Frontal cortex (tissue), 4 donors: ENCODE results near the gene AXIN1. TPM values are rescaled to one million over a fixed set of nuclear protein-coding genes. Genes with fewer than 3 reads are reported as not detected.
"Not testable (repeated sequence)": the region's sequence is repeated elsewhere in the genome, so short reads cannot be mapped to it uniquely, and the experiment has no call there.

Source experiments
- DNase-seq, 2 donors: peaks; one replicate each; pipeline ENCODE4 v3.0.0; 2012; ENCODE audit warnings: low spot score in 2 of 2
- FAIRE-seq: peaks from 2 replicates; lab custom pipeline; 2012; peaks lifted over from hg19 to GRCh38; lab: Jason Lieb, UNC
- total RNA-seq: library from RNA; depleted of rRNA; stranded (reverse); fragments of >200 nt; gene quantifications from one replicate; pipeline ENCODE4 v1.2.3, GENCODE V29; 2014
- donor health status: control.
- donor health status: control.
- donor health status: control.

The AXIN1 gene
- total RNA-seq, 1 donor from 2014 or later, result 24.5 TPM

DNA sequence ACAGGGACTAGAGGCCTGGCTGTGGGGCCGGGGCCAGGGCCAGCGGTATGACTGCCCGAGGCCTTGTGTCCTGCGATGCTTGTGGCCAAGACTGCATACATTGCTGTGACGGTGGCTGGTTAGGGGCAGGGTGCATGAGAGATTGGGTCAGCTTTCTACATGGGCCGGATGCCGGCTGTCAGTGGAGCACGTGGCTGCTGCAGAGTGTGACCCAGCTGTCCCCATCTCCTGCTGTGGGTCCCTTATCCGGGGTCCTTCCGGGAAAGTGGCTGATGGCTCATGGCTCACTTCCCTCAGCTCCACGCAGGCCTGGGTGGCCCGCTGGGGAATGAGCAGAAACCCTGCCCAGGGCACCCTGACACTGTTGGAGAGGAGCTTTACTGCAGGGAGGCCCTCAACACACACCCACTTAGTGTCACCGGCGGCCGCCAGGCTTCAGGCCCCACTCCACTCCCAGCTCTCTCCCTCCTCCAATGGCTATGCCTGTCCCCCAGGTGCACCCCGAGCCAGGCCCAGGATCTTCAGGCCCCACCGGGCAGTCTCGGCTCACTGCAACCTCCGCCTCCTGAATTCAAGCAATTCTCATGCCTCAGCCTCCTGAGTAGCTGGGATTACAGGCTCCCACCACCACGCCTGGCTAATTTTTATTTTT is 76.0 kb downstream of the AXIN1 start:
- DNase-seq, result no peak
- no peak for FAIRE-seq

DNA sequence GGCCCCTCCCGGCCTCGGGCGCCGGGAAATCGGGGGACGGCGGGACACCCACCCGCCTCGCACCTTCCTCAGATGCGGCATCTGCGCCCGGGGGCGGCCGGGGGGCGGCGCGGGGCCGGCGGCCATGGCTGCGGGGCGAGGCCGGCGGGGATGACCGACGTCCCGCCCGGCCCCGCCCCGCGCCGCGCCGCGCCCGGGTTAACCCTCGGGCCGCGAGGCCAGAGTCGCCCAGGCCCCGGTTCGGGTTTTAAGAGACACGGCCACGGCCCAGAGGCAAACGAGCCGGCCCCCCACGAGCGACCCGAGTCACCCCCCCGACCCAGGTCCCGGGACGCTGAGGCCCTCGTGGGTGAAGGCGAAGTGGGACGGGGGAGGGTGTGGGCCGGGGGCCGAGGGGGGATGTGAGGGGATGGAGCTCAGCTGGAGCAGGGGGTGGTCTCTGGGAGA is 76.7 kb downstream of the AXIN1 start, which contains the start of gene RGS11:
RGS11 (minus strand) TSS at position 159 of the 447 bp plus-strand sequence; CDS start at position 126, 33 bp downstream.
- DNase-seq (peak in 1 of 2 donors; percentile 43), FAIRE-seq (no peak)

DNA sequence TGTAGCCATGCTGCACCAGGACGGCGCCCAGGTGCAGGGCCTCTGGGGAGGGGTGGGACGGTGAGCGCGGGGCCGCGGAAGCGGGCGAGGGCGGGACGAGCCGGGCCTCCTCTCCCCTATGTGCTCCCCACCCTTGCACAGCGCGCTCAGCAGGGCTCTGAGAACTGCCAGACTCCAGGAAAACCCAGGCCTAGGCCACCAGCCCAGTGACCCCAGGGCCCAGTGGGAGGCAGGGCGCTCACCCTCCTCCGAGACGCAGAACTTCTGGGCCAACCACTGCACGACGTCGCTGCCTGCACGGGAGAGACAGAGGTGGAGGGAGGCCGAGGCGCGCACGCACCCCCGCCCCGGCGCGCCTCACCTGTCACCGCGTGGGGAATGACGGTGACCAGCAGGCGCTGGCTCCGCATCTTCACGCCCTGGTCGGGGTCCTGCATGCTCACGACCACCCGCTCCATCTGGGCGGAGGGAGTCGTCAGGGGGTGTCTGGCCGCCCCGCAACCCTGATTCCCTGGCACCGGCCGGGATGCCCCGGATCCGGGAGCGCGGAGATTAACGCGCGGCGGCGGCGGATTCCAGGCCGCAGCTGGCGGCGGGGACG is 77.4 kb downstream of the AXIN1 start:
- no peak for FAIRE-seq
- DNase-seq, result peak; percentile 61 to 64

DNA sequence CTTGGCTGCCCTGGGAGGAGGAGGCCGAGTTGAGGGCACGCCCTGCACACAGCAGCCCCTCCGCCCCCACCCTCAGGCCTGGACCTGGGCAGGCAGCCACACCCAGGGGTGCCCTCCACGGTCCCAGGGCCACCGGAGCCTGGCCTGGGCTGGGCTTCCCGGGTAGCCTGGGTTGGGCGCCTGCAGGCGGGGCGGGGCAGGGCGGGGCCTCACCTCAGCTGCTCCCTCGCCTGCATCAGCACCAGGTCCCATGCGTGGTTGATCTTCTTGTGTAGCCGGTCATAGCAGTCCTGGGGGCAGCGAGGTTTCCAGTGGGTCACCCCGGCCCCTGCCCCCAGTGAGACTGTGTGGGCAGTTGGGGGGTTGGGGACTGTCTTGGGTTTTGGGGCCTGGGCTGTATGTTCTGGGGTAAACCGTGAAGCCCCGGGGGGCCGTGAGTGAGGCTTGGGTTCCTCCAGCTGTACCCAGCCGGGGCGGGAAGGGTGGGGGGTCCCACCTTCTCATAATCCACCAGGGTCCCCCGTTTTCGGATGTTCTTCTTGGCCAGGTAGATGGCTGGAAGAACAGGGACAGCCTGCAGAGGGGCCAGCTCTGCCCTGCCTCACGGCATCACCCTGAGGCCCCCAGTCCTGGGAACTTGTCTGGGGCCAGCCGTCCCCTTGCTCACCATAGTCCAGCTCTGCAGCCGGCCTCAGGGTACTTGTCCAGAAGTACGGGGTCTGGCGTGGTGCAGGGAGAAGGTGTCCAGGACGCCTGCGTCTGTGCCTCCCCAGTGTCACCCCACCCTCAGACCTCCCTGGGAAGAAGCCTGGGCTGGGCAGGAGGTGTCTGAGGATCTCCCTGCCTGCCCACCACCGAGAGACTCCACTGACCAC is 78.7 kb downstream of the AXIN1 start:
- FAIRE-seq (no peak), DNase-seq (no peak)

DNA sequence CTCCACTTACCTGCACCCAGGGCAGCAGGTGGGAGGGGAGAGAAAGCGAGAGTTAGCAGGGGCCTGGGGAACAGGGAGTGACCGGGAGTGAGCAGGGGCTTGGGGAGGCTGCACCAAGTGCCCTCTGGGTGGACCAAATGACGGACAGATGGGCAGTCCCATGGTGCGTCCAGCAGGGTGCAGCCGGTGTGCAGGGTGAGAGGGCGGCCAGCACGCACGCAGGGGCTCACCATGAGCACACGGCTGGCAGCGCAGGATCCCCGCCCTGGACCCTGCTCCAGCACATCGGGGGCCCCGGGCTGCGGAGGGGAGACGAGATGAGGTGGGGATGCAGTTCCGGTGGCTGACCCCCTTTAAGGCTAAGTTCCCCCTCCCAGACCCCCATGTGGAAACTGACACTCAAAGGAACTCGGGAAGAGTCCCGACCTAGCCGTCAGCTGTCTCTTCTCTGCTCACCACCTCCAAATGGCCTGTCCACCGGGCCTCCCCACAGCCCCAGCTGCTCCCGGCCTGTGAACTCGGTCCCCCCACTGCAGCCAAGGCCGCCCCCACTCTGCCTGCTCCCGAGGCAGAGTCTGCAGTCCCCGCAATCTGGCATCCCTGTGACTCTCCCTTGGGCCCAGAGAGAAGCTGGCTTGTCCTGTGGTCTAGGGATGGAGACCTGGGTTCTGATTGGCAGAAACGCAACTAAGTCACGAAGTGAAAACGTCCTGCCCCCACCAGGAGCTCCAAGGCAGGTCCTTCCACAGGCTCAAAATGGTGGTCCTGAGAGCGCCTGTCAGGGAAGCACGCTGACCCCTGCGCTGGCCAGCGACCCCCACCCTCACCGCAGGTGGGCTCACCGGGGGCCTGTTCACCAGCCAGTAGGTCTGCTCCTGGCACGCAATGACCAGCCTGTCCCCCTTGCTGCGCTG is 79.6 kb downstream of the AXIN1 start:
- no peak for FAIRE-seq
- DNase-seq, result peak in 1 of 2 donors; percentile 24

DNA sequence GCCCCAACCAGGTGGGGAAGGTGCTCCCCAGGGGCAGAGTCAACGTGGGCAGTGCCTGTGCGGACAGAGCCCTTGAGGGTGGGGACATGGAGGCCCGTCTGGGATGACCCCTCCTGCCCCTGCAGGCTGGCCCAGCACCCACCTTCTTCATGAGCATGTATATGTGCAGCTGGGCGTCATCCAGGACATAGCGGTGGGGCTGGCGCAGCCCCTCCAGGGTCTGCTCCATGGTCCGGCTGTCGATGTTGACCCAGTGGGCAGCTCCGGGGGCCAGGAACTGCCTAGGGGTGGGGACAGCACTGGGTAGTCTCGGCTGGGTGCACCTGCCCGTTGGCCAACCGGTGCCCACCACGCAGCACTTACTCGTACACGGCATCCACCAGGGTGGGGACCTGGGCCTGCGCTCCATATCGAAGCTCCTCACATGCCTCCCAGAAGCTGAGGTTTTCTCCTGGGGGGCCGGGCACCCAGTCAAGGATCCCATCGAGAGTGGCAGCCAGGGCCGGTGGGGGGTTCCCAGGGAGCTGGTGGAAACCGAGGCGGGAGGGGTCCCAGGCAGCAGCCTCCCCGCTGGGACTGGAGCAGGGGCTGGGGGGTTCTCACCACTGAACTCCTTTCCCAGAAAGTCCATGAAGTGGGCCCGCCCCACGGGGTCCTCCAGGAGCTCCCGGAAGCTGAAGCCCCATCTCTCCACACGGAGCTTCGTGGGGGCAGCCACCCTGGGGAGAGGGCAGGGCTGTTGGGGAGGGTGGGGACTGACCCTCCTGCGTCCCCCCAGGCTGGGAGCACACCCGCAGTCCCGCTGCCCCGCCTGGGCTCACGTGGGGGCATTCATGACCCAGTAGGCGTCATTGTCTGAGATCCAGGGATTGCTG is 81.9 kb downstream of the AXIN1 start:
- FAIRE-seq, result no peak

DNA sequence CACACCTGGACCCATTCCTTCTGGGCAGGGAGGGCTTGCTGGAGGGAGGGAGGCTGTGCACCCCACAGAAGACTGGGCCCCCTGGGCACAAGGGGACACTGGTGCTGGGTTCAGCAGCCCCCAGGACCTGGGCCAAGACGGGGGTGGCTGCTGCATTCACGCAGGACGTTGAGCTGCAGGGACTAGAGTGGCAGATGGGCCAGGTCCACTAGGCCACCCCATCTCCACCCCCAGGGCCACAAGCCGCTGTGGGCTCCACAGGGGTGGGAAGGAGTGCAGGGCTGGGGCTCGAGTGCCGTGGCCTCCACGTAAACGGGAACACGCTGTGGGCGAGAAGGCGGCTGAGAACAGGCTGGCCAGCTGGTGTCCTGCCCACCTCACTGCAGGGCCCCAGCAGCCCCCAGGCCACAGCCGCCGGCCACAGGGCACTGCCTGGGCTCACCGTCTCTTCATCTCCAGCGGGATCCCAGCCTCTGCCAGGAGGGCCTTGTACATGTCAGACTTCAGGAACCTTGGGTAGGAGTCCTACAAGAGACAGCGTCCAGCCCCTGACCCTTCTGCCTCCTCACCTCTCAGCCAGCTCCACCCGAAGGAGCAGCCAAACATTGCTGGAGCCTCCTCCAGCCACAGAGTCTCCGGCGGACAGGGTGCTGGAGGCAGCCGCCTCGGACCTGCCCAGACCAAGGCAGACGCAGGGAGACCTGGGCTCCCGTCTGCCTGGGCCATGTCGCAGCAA is 83.3 kb downstream of the AXIN1 start:
- DNase-seq (no peak), FAIRE-seq (no peak)

More for the DNA sequence above, 81.9 kb downstream of the AXIN1 start:
- no peak for DNase-seq

DNA sequence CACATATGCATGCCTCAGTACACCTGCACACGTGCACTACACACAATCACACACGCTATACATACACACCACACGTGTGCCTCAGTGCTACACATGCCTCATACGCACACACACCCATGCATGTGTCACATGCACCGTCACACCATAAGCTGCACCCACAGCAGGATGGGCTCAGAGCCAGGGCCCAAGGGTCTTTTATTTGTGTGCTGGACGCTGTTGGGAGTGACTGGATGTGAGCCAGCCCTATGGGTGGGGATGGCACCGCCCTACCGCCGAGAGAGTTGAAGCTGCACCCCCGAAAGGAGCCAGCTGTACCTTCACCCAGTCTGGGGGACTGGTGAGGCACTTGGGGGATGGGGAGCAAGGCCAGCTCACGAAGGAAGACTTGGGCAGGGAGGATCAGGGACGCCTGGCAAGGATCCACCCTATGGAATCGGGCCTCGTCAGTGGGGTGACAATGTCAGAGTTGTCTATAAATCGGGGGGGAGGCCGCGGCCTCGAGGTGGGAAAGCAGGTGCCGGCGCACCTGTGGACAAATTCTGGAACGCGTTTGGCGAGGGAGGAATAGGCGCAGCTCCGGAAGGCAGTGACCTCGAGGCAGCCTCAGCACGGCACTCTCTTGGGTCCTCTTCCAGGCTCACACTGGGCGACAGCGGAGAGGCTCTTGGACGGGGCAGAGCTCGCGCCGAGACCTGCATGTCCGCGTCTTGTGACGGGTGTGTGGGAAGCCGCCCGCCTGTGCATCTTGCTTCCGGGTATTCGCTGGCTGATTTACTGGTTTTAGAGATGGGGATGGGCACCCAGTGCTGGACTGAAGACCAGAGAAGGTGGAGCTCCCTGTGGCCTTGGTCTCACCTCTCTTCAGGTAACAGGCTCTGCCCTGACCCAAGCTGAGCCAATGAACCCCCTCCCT is 84.1 kb downstream of the AXIN1 start:
- DNase-seq (no peak), FAIRE-seq (no peak)

DNA sequence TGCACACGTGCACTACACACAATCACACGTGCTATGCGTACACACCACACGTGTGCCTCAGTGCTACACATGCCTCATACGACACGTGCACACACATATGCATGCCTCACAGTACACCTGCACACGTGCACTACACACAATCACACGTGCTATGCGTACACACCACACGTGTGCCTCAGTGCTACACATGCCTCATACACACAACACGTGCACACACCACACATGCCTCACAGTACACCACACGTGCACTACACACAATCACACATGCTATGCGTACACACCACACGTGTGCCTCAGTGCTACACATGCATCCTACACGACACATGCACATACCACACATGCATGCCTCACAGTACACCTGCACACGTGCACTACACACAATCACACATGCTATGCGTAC is 85.0 kb downstream of the AXIN1 start:
- FAIRE-seq, DNase-seq: not testable (repeated sequence)

DNA sequence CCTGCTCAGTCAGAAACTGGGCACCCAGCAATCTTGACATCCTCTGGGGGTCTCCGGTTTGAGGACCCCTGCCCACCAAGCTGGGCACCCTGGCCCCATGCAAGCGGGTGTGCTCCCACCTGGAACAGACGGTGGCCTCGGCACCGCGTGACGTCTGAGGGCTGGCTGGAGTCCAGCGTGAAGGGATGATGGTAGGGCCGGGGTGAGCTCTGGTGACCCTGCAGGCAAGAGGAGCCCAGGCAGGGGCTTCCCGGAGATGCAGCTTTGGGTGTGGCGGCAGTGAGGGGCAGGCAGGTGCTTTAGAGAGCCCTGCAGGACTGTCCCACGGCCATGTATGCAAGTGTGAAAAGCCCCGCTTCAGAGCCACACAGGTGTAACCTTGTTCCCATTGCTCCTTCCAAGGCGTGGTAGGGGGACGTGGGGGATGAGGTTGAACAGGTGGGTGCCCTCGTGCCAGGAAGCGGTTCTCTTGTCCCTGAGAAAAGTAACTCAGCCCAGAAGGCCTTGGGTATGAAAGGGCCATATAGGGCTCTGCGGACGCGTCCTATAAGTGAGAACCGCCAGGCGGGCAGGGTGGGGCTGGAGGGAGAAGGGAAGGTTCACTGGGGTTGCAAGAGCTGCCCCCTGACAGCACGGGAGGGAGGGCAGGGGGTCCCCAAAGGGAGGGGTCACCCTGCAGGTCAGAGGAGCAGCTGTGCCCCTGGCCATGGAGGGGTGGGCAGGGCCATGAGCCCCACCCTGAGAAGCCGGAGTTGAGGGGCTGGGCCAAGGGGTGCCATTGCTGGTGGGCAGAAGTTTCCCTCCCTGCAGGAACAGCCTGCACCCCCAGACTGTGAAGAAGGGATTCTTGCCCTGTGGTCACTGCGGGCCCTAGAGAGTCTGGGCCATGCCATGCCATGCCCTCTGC is 86.0 kb downstream of the AXIN1 start:
- no peak for FAIRE-seq
- no peak for DNase-seq

DNA sequence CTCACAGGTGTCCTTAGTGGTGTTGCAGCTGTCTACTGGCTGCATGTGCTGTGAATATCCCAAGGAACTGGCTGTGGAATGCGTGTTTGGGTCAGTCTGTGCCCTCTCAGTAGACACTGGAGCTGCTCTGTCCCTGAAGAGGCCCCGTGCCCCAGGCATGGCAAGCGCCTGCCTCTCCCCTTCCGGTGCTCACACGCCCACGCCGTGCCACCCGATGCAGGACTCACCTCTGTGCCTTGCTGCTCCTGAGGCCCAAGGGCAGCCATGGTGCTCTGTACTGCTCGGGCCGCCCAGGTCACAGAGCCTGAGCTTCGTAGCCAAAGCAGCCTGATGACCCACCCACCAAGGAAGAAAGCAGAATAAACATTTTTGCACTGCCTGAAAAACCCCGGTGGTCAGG is 86.8 kb downstream of the AXIN1 start:
- FAIRE-seq (no peak), DNase-seq (no peak)

DNA sequence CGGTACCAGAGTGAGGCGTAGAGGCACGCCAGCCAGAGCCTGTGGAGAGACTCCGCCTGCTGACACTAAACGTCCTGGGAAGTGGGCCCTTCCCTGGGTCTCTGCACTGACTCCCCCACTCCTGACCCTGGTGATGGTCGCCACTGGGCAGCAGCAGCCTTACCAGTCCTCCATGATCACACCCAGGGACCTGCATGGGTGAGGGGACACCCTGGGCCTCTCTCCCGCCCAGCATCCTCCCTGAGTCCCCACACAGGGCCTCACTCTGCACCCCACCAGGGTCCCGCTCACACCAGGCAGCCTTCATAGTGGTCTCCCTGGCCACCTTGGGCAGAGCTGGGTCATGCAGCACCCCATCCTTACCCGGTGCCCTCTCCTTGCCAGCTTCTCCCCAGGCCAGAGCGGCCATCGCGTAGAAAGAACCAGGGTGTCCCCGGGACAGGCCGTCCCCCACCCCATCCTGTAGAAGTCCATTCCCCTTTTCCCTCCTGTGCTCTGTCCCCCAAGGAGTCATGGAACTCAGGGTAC is 87.5 kb downstream of the AXIN1 start:
- DNase-seq, result no peak
- no peak for FAIRE-seq

DNA sequence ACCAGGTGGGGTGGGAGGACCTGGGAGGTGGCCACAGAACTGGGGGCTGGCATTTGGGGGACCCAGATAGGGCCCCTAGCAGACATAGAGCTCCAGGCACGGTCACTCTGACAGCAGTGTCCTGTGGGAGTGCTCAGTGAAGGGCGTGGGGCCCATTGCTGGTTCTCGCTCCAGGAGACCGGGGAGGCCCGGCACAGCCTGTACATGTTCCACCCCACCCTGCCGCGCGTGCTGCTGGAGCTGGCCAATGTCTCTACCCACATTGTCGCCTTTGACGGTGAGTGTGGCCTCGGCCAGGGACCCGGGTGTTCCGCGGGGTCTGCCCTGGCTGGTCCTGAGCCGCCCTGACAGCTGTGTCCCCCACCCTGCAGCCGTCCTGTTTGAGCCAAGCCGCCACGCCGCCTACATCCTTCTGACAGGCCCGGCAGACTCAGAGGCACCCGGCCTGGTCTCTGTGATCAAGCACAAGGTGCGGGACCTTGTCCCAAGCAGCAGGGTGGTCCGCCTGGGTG is 88.0 kb downstream of the AXIN1 start:
- no peak for FAIRE-seq

DNA sequence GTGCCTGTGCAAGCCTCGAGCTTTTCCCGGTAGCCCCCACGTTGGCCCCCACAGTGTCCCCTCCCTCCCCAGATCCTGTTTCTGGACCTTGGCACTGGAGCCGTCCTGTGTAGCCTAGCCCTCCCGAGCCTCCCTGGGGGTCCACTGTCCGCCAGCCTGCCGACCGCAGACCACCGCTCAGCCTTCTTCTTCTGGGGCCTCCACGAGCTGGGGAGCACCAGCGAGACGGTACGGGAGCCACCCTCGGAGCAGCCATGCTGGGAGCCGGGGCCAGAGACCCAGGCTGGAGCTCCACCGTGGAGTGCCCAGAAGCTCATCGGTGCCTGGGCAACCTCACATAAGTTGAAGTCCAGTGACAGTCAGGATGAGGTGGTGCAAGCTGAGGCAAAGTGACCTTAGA is 88.6 kb downstream of the AXIN1 start:
- FAIRE-seq (no peak), DNase-seq (no peak)

More for the DNA sequence above, 88.0 kb downstream of the AXIN1 start:
- DNase-seq, result no peak

DNA sequence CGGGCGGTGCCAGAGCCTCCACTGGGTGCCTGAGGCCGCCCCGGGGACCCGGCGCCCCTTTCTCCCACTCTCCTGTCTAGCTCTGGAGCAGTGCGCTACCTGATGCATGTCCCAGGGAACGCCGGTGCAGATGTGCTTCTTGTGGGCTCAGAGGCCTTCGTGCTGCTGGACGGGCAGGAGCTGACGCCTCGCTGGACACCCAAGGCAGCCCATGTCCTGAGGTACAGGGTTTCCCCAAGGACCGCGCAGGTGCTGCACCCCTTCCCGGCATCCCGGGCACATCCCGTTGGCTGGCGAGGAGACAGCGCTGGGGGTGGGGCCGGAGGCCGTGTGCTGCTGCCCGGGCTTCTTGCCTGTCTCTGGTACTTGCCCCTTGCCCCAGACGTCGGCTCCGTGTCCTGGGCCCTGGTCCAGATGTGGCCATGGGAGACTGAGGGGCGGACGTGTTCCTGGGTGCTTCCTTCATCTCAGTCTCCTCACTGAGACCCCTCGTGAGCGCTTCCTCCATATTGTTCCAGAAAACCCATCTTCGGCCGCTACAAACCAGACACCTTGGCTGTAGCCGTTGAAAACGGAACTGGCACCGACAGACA is 89.2 kb downstream of the AXIN1 start:
- DNase-seq, result no peak

More for the DNA sequence above, 89.2 kb downstream of the AXIN1 start:
- FAIRE-seq, result no peak
